HCT116 (cell line): ENCODE data around the gene HYAL1. TPM values are rescaled to one million over a fixed set of nuclear protein-coding genes. Genes with fewer than 3 reads are reported as not detected.

ENCODE experiments used
- ATAC-seq: fragments of 200-7000 bp; cut with Tn5 transposase; 2 replicates; pipeline ENCODE4 v1.9.1; 2020; ENCODE audit warnings: mild to moderate bottlenecking, moderate library complexity
- BruUV-seq: library from RNA; stranded (reverse); fragments of 400-500 nt; replicated peaks from 2 replicates; lab custom pipeline; 2021; lab: Mats Ljungman, UMichigan
- CTCF ChIA-PET: fragments of 300-600 bp; sonication (Branson Sonifier 250); formaldehyde crosslinking; loops from one replicate; lab custom pipeline; 2021; ENCODE audit warnings: antibody characterized with exemption; lab: Charles Lee
- POLR2A ChIA-PET: fragments of 300-600, 350-600 bp; sonication (Branson Sonifier 250); formaldehyde crosslinking; loops from one replicate; lab custom pipeline; 2021; ENCODE audit warnings: antibody characterized with exemption; lab: Charles Lee
- RAD21 ChIA-PET, 2 experiments: fragments of 300-600 bp; sonication (Branson Sonifier 250); formaldehyde crosslinking; loops; one replicate each; lab custom pipeline; 2023; ENCODE audit warnings: low total read pairs in 2 of 2; ENCODE audit not compliant: uncharacterized antibody in 2 of 2, unreplicated experiment in 2 of 2, low non-redundant PET in 1 of 2; lab: Charles Lee
- DNase-seq: peaks from one replicate; pipeline ENCODE4 v3.0.0-alpha.2; 2010; ENCODE audit warnings: low read depth, low spot score
- H2AFZ ChIP-seq: fragments of 200-600 bp; shearing (Covaris generic), sonication (generic); 2 replicates; pipeline ENCODE4 v1.6.1; 2017; ENCODE audit warnings: low read depth, mixed run types, mixed read lengths, antibody characterized with exemption, low read length; ENCODE audit not compliant: poor library complexity, severe bottlenecking
- H3K27ac ChIP-seq: 2 replicates; pipeline ENCODE4 v1.5.1; 2012; ENCODE audit warnings: low read depth, low read length
- H3K27me3 ChIP-seq: fragments of 200-600 bp; sonication (generic); 2 replicates; pipeline ENCODE4 v1.6.1; 2016; ENCODE audit warnings: mixed run types, low read length, mixed read lengths; ENCODE audit not compliant: insufficient read depth
- H3K36me3 ChIP-seq, 2 experiments: fragments of 200-500 bp in 1 of 2; fragments of 200-600 bp in 1 of 2; sonication (Bioruptor generic) in 1 of 2; sonication (generic) in 1 of 2; 2 replicates each; pipeline versions ENCODE4 v1.5.1 to v1.6.1; 2014 to 2016; ENCODE audit warnings: low read length in 2 of 2, inconsistent platforms in 1 of 2, mixed read lengths in 1 of 2, mixed run types in 1 of 2; ENCODE audit not compliant: insufficient read depth in 2 of 2, control insufficient read depth in 1 of 2
- H3K4me1 ChIP-seq, 2 experiments: fragments of 200-600 bp in 1 of 2; sonication (generic) in 1 of 2; 2 replicates each; pipeline versions ENCODE4 v1.5.1 to v1.6.1; 2012 to 2017; ENCODE audit warnings: low read length in 2 of 2, inconsistent platforms in 1 of 2, mild to moderate bottlenecking in 1 of 2, mixed read lengths in 1 of 2, mixed run types in 1 of 2, moderate library complexity in 1 of 2; ENCODE audit not compliant: insufficient read depth in 2 of 2, control insufficient read depth in 1 of 2
- H3K4me2 ChIP-seq: fragments of 200-600 bp; sonication (generic); 2 replicates; pipeline ENCODE4 v1.6.1; 2017; ENCODE audit warnings: mixed run types, low read length, mixed read lengths
- H3K4me3 ChIP-seq, 2 experiments: fragments of 200-600 bp in 1 of 2; sonication (generic) in 1 of 2; replicated peaks in 1 of 2; 2 replicates each; pipeline ENCODE4 v1.5.1; 2011 to 2016; ENCODE audit warnings: low read length in 2 of 2, control low read depth in 1 of 2, low read depth in 1 of 2, mild to moderate bottlenecking in 1 of 2, mixed read lengths in 1 of 2, mixed run types in 1 of 2
- H3K79me2 ChIP-seq: fragments of 200-600 bp; sonication (generic); 2 replicates; pipeline ENCODE4 v1.6.1; 2017; ENCODE audit warnings: mild to moderate bottlenecking, mixed run types, low read length, moderate library complexity, mixed read lengths; ENCODE audit not compliant: insufficient read depth
- H3K9ac ChIP-seq: fragments of 200-600 bp; sonication (generic); 2 replicates; pipeline ENCODE4 v1.6.1; 2016; ENCODE audit warnings: low read length, mixed read lengths
- H3K9me2 ChIP-seq: fragments of 200-600 bp; sonication (generic), shearing (Covaris generic); 2 replicates; pipeline ENCODE4 v1.6.1; 2017; ENCODE audit warnings: mixed run types, mild to moderate bottlenecking, moderate library complexity; ENCODE audit not compliant: insufficient read depth
- H3K9me3 ChIP-seq, 2 experiments: fragments of 200-500 bp in 1 of 2; fragments of 200-600 bp in 1 of 2; sonication (Bioruptor generic) in 1 of 2; sonication (generic) in 1 of 2; 2 replicates each; pipeline ENCODE4 v1.6.1; 2014 to 2017; ENCODE audit warnings: low read length in 2 of 2, mixed read lengths in 2 of 2, inconsistent platforms in 1 of 2, low read depth in 1 of 2, mild to moderate bottlenecking in 1 of 2, mixed run types in 1 of 2, moderate library complexity in 1 of 2; ENCODE audit not compliant: control insufficient read depth in 1 of 2, insufficient read depth in 1 of 2
- H4K20me1 ChIP-seq: fragments of 200-600 bp; sonication (generic), shearing (Covaris generic); 2 replicates; pipeline ENCODE4 v1.6.1; 2017; ENCODE audit warnings: mixed run types, mild to moderate bottlenecking, moderate library complexity; ENCODE audit not compliant: insufficient read depth
- CBX3 ChIP-seq: IDR thresholded peaks from 2 replicates; pipeline ENCODE4 v1.6.1; 2012; ENCODE audit warnings: low read depth
- CEBPB ChIP-seq: IDR thresholded peaks from 2 replicates; pipeline ENCODE4 v1.6.1; 2012; ENCODE audit warnings: low read depth
- EGR1 ChIP-seq: IDR thresholded peaks from 2 replicates; pipeline ENCODE4 v1.6.1; 2012; ENCODE audit warnings: low read depth
- ELF1 ChIP-seq: IDR thresholded peaks from 2 replicates; pipeline ENCODE4 v1.6.1; 2012; ENCODE audit warnings: low read depth, borderline replicate concordance
- EZH2 ChIP-seq: fragments of 200-600 bp; sonication (generic); IDR thresholded peaks from 2 replicates; pipeline ENCODE4 v1.6.1; 2017; ENCODE audit warnings: antibody characterized with exemption, mixed run types
- EZH2phosphoT487 ChIP-seq: fragments of 200-600 bp; IDR thresholded peaks from 2 replicates; pipeline ENCODE4 v1.6.1; 2018; ENCODE audit warnings: antibody characterized with exemption, borderline replicate concordance
- FOSL1 ChIP-seq: IDR thresholded peaks from 2 replicates; pipeline ENCODE4 v1.6.1; 2012; ENCODE audit warnings: low read depth
- POLR2AphosphoS5 ChIP-seq: IDR thresholded peaks from 2 replicates; pipeline ENCODE4 v1.6.1; 2011; ENCODE audit warnings: mild to moderate bottlenecking, low read depth, low read length, moderate library complexity
- RAD21 ChIP-seq: IDR thresholded peaks from 2 replicates; pipeline ENCODE4 v1.6.1; 2012; ENCODE audit warnings: low read depth, mild to moderate bottlenecking
- SIN3A ChIP-seq: IDR thresholded peaks from 2 replicates; pipeline ENCODE4 v1.6.1; 2012; ENCODE audit warnings: low read depth
- SP1 ChIP-seq: IDR thresholded peaks from 2 replicates; pipeline ENCODE4 v1.6.1; 2012; ENCODE audit warnings: low read depth
- TCF7L2 ChIP-seq: IDR thresholded peaks from 2 replicates; pipeline ENCODE4 v1.7.0; 2011; ENCODE audit warnings: borderline replicate concordance, inconsistent platforms; ENCODE audit not compliant: insufficient read depth, insufficient read length; ENCODE audit errors: extremely low read depth
- ZFX ChIP-seq: fragments of 450-650 bp; IDR thresholded peaks from 2 replicates; pipeline ENCODE4 v1.6.1; 2017
- ZNF274 ChIP-seq: fragments of 200-500 bp; sonication (Bioruptor generic); IDR thresholded peaks from 2 replicates; pipeline ENCODE4 v1.6.1; 2014; ENCODE audit warnings: mild to moderate bottlenecking, low read depth, low read length, inconsistent platforms
- intact Hi-C: fragments of 100-400 bp; cut with micrococcal nuclease; formaldehyde crosslinking; loops from 2 replicates; pipeline ENCODE4 v1.10.0; 2022
- total RNA-seq: library from RNA; stranded (reverse); gene quantifications from one replicate; pipeline ENCODE4 v1.2.1, GENCODE V29; 2021; ENCODE audit not compliant: unreplicated experiment
- TF ChIP-seq, protein P1 (sequence below): IDR thresholded peaks from 2 replicates; pipeline ENCODE4 v1.6.1; 2012
- TF ChIP-seq, protein P2 (sequence below): IDR thresholded peaks from 2 replicates; pipeline ENCODE4 v1.6.1; 2012; ENCODE audit warnings: low read depth
- TF ChIP-seq, protein P3 (sequence below), 3 experiments: fragments of 200-600 bp in 1 of 3; sonication (generic) in 1 of 3; IDR thresholded peaks in 2 of 3; conservative IDR thresholded peaks in 1 of 3; 2 replicates each; pipeline ENCODE4 v1.5.1; 2012 to 2017; ENCODE audit warnings: low read depth in 2 of 3, low read length in 2 of 3, antibody characterized with exemption in 1 of 3, borderline replicate concordance in 1 of 3, control low read depth in 1 of 3, mild to moderate bottlenecking in 1 of 3, mixed read lengths in 1 of 3, mixed run types in 1 of 3, moderate library complexity in 1 of 3; ENCODE audit not compliant: insufficient read depth in 1 of 3
- TF ChIP-seq, protein P4 (sequence below): IDR thresholded peaks from 2 replicates; pipeline ENCODE4 v1.6.1; 2011; ENCODE audit warnings: mild to moderate bottlenecking, low read length, moderate library complexity; ENCODE audit not compliant: insufficient replicate concordance; ENCODE audit errors: extremely low read depth

Gene HYAL1
- total RNA-seq, 1 experiment from 2014 or later = 6.1 TPM

DNA sequence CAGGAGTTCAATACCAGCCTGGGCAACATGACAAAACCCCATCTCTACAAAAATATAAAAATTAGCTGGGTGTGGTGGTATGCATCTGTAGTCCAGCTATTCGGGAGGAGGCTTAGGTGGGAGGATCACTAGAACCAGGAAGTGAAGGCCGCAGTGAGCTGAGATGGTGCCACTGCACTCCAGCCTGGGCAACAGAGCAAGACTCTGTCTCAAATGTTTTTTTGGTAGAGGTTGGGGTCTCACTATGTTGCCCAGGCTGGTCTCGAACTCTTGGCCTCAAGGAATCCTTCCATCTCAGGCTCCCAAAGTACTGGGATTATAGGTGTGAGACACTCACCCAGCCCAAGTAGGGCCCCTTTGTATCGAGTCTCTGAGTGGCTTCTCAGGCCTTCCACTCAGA, 9.3 kb downstream of the HYAL1 start:
- intact Hi-C loops = no loop called here
- Histone ChIP-seq H3K9me2 (no peaks in the 10 kb centered on the region), H3K9me3 (no peaks in the 10 kb centered on the region), H2AFZ (no peak overlapping the region), H3K27me3 (no peaks in the 10 kb centered on the region), H4K20me1 (no peaks in the 10 kb centered on the region), H3K9ac (no peak overlapping the region), H3K36me3 (peaks cover 10 to 18% of the 10 kb centered on the region in 2 experiments), H3K79me2 (peaks cover 34% of the 10 kb centered on the region), H3K27ac (no peak overlapping the region), H3K4me3 (no peak overlapping the region), H3K4me1 (peaks cover 11 to 29% of the 10 kb centered on the region in 2 experiments), H3K4me2 (no peak overlapping the region)
- POLR2A ChIA-PET = interaction anchor here (1.3 kb wide), 1 partner anchor 16 kb away, joined by 4 read pairs; the partner anchor contains the start of gene LSMEM2
- CTCF ChIA-PET = no interaction called here
- RAD21 ChIA-PET = no interaction called here
- ATAC-seq = no peak
- DNase-seq = no peak
- TF ChIP-seq TCF7L2 (no peak), ZFX (no peak), CEBPB (no peak), ZNF274 (no peak), SIN3A (no peak), FOSL1 (no peak), CBX3 (no peak), SP1 (no peak), EGR1 (no peak), EZH2 (no peak), ELF1 (no peak), RAD21 (no peak), EZH2phosphoT487 (no peak), POLR2AphosphoS5 (no peak)
- TF ChIP-seq, protein P1, sequence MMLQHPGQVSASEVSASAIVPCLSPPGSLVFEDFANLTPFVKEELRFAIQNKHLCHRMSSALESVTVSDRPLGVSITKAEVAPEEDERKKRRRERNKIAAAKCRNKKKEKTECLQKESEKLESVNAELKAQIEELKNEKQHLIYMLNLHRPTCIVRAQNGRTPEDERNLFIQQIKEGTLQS = no peak
- TF ChIP-seq, protein P2, sequence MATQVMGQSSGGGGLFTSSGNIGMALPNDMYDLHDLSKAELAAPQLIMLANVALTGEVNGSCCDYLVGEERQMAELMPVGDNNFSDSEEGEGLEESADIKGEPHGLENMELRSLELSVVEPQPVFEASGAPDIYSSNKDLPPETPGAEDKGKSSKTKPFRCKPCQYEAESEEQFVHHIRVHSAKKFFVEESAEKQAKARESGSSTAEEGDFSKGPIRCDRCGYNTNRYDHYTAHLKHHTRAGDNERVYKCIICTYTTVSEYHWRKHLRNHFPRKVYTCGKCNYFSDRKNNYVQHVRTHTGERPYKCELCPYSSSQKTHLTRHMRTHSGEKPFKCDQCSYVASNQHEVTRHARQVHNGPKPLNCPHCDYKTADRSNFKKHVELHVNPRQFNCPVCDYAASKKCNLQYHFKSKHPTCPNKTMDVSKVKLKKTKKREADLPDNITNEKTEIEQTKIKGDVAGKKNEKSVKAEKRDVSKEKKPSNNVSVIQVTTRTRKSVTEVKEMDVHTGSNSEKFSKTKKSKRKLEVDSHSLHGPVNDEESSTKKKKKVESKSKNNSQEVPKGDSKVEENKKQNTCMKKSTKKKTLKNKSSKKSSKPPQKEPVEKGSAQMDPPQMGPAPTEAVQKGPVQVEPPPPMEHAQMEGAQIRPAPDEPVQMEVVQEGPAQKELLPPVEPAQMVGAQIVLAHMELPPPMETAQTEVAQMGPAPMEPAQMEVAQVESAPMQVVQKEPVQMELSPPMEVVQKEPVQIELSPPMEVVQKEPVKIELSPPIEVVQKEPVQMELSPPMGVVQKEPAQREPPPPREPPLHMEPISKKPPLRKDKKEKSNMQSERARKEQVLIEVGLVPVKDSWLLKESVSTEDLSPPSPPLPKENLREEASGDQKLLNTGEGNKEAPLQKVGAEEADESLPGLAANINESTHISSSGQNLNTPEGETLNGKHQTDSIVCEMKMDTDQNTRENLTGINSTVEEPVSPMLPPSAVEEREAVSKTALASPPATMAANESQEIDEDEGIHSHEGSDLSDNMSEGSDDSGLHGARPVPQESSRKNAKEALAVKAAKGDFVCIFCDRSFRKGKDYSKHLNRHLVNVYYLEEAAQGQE = no peak
- TF ChIP-seq, protein P3, sequence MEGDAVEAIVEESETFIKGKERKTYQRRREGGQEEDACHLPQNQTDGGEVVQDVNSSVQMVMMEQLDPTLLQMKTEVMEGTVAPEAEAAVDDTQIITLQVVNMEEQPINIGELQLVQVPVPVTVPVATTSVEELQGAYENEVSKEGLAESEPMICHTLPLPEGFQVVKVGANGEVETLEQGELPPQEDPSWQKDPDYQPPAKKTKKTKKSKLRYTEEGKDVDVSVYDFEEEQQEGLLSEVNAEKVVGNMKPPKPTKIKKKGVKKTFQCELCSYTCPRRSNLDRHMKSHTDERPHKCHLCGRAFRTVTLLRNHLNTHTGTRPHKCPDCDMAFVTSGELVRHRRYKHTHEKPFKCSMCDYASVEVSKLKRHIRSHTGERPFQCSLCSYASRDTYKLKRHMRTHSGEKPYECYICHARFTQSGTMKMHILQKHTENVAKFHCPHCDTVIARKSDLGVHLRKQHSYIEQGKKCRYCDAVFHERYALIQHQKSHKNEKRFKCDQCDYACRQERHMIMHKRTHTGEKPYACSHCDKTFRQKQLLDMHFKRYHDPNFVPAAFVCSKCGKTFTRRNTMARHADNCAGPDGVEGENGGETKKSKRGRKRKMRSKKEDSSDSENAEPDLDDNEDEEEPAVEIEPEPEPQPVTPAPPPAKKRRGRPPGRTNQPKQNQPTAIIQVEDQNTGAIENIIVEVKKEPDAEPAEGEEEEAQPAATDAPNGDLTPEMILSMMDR (IDR thresholded peaks at IDR 0.05 in 2 of 3, conservative IDR thresholded peaks at IDR 0.05 in 1 of 3; ENCODE audit: borderline replicate concordance in 1 of 3, insufficient read depth in 1 of 3, low read depth in 2 of 3, low read length in 2 of 3) = no peak
- TF ChIP-seq, protein P4, sequence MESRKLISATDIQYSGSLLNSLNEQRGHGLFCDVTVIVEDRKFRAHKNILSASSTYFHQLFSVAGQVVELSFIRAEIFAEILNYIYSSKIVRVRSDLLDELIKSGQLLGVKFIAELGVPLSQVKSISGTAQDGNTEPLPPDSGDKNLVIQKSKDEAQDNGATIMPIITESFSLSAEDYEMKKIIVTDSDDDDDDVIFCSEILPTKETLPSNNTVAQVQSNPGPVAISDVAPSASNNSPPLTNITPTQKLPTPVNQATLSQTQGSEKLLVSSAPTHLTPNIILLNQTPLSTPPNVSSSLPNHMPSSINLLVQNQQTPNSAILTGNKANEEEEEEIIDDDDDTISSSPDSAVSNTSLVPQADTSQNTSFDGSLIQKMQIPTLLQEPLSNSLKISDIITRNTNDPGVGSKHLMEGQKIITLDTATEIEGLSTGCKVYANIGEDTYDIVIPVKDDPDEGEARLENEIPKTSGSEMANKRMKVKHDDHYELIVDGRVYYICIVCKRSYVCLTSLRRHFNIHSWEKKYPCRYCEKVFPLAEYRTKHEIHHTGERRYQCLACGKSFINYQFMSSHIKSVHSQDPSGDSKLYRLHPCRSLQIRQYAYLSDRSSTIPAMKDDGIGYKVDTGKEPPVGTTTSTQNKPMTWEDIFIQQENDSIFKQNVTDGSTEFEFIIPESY = no peak
- no TSS peak for BruUV-seq
